Urinary bladder (tissue), 4 donors: Measurements from ENCODE around the gene MDN1. TPM values are rescaled to one million over a fixed set of nuclear protein-coding genes. Genes with fewer than 3 reads are reported as not detected.
A peak's percentile ranks its signal among the peaks of the same experiment; 100 is the strongest.
"Not testable (repeated sequence)": the region's sequence is repeated elsewhere in the genome, so short reads cannot be mapped to it uniquely, and the experiment has no call there.

Source experiments
- DNase-seq: peaks from one replicate; pipeline ENCODE4 v3.0.0-alpha.2; 2015; ENCODE audit errors: extremely low spot score
- H3K27ac ChIP-seq: one replicate; pipeline ENCODE4 v1.5.1; 2013; ENCODE audit warnings: low read depth, mild to moderate bottlenecking, moderate library complexity
- H3K36me3 ChIP-seq: one replicate; pipeline ENCODE4 v1.6.1; 2013; ENCODE audit warnings: mild to moderate bottlenecking, moderate library complexity; ENCODE audit not compliant: insufficient read depth
- H3K4me1 ChIP-seq: one replicate; pipeline ENCODE4 v1.6.1; 2013; ENCODE audit warnings: mild to moderate bottlenecking, moderate library complexity; ENCODE audit not compliant: insufficient read depth
- H3K4me3 ChIP-seq: one replicate; pipeline ENCODE4 v1.5.1; 2013; ENCODE audit warnings: low read depth, low read length
- WGBS: extraction: QIAGEN DNeasy Blood & Tissue Kit; methylation state at CpG from one replicate; pipeline ENCODE4 v1.1.7; 2013; 5-methylcytosine and 5-hydroxymethylcytosine counted together
- polyA plus RNA-seq: library from polyadenylated mRNA; stranded (reverse); fragments of 200-250 nt; gene quantifications from one replicate; pipeline ENCODE4 v1.2.3, GENCODE V29; 2013
- total RNA-seq: library from RNA; depleted of rRNA; stranded (reverse); fragments of >200 nt; gene quantifications from one replicate; pipeline ENCODE4 v1.2.3, GENCODE V29; 2014
- donor health status: healthy with polysubstance abuse.
- donor health status: healthy.

Gene MDN1
- total RNA-seq = 30.6 TPM
- polyA plus RNA-seq = 11.6 TPM

- H3K36me3 ChIP-seq = no peaks in the 10 kb centered on the region
- peaks cover 2% of the 10 kb centered on the region for H3K4me1 ChIP-seq
- peak within 1 kb of the TSS; percentile 53 for H3K27ac ChIP-seq
- peak; percentile 85 for DNase-seq
- peak within 1 kb of the TSS; percentile 62 for H3K4me3 ChIP-seq
- WGBS = under 1% methylated on average over 65 of the region's 65 CpGs
These were observed at the start of gene MDN1 for GRCh38 chr6:89819336-89820130. TSS of gene MDN1 (minus strand) at chr6:89819794. CDS start at chr6:89819607, 187 bp downstream.

GRCh38 chr6:89866024-89866678 lies 46.6 kb upstream of the MDN1 start:
- WGBS = 96% methylated on average over 6 of the region's 6 CpGs
- H3K4me1 ChIP-seq = no peaks in the 10 kb centered on the region
- H3K36me3 ChIP-seq = peaks cover 3% of the 10 kb centered on the region
- DNase-seq = no peak
- H3K27ac ChIP-seq = no peak overlapping the region
- H3K4me3 ChIP-seq = no peak overlapping the region

- Histone ChIP-seq H3K4me1 (no peaks in the 10 kb centered on the region), H3K36me3 (peaks cover 3% of the 10 kb centered on the region)
These were observed 43.1 kb upstream of the MDN1 start for GRCh38 chr6:89862698-89863097.

GRCh38 chr6:89862273-89862672 lies 42.7 kb upstream of the MDN1 start:
- H3K36me3 ChIP-seq = peaks cover 3% of the 10 kb centered on the region
- no peak overlapping the region for H3K27ac ChIP-seq
- no peak overlapping the region for H3K4me3 ChIP-seq
- H3K4me1 ChIP-seq = no peaks in the 10 kb centered on the region
- no peak for DNase-seq
- 97% methylated on average over 5 of the region's 5 CpGs for whole genome bisulfite sequencing

More at GRCh38 chr6:89862698-89863097, 43.1 kb upstream of the MDN1 start:
- Histone ChIP-seq H3K27ac (no peak overlapping the region), H3K4me3 (no peak overlapping the region)
- no peak for DNase-seq
- WGBS = 92% methylated on average over 2 of the region's 2 CpGs

- DNase-seq = no peak
- Histone ChIP-seq H3K27ac (no peak overlapping the region), H3K36me3 (peaks cover 3% of the 10 kb centered on the region), H3K4me1 (no peaks in the 10 kb centered on the region), H3K4me3 (no peak overlapping the region)
- WGBS = 96% methylated on average over 4 of the region's 4 CpGs
These were observed 40.1 kb upstream of the MDN1 start for GRCh38 chr6:89859744-89860143.

GRCh38 chr6:89858041-89858440 lies 38.4 kb upstream of the MDN1 start:
- H3K36me3 ChIP-seq = peaks cover 3% of the 10 kb centered on the region
- no peak overlapping the region for H3K4me3 ChIP-seq
- no peak for DNase-seq
- H3K4me1 ChIP-seq = no peaks in the 10 kb centered on the region
- WGBS = 100% methylated on average over 1 of the region's 1 CpG
- H3K27ac ChIP-seq = no peak overlapping the region

- no peak for DNase-seq
- no peak overlapping the region for H3K27ac ChIP-seq
- no peaks in the 10 kb centered on the region for H3K36me3 ChIP-seq
- no peak overlapping the region for H3K4me3 ChIP-seq
- H3K4me1 ChIP-seq = no peaks in the 10 kb centered on the region
- 96% methylated on average over 1 of the region's 1 CpG for WGBS
These were observed 33.5 kb upstream of the MDN1 start for GRCh38 chr6:89853068-89853467.

GRCh38 chr6:89847513-89847912 lies 27.9 kb upstream of the MDN1 start:
- not testable (repeated sequence) for H3K4me3 ChIP-seq, H3K27ac ChIP-seq, DNase-seq, H3K4me1 ChIP-seq, H3K36me3 ChIP-seq
- WGBS = 96% methylated on average over 5 of the region's 5 CpGs

- no peak for DNase-seq
- Histone ChIP-seq H3K36me3 (no peaks in the 10 kb centered on the region), H3K27ac (no peak overlapping the region), H3K4me1 (no peaks in the 10 kb centered on the region), H3K4me3 (no peak overlapping the region)
- WGBS = 52% methylated on average over 3 of the region's 3 CpGs
These were observed 23.5 kb upstream of the MDN1 start for GRCh38 chr6:89843070-89843469.

GRCh38 chr6:89842228-89842627 lies 22.6 kb upstream of the MDN1 start:
- H3K36me3 ChIP-seq = no peaks in the 10 kb centered on the region
- no peak overlapping the region for H3K27ac ChIP-seq
- no peaks in the 10 kb centered on the region for H3K4me1 ChIP-seq
- no peak for DNase-seq
- WGBS = 90% methylated on average over 2 of the region's 2 CpGs
- no peak overlapping the region for H3K4me3 ChIP-seq

GRCh38 chr6:89840538-89840937 lies 20.9 kb upstream of the MDN1 start:
- DNase-seq = no peak
- H3K4me1 ChIP-seq = no peaks in the 10 kb centered on the region
- no peak overlapping the region for H3K27ac ChIP-seq

GRCh38 chr6:89836639-89837222 lies 17.1 kb upstream of the MDN1 start:
- Histone ChIP-seq H3K4me3 (no peak overlapping the region), H3K4me1 (no peaks in the 10 kb centered on the region), H3K36me3 (no peaks in the 10 kb centered on the region), H3K27ac (no peak overlapping the region)
- DNase-seq = no peak
- WGBS = 97% methylated on average over 8 of the region's 8 CpGs

More at GRCh38 chr6:89840538-89840937, 20.9 kb upstream of the MDN1 start:
- no peaks in the 10 kb centered on the region for H3K36me3 ChIP-seq
- H3K4me3 ChIP-seq = no peak overlapping the region
- WGBS = 44% methylated on average over 3 of the region's 3 CpGs

- WGBS = 88% methylated on average over 12 of the region's 12 CpGs
- DNase-seq = no peak
- H3K4me3 ChIP-seq = no peak overlapping the region
- H3K36me3 ChIP-seq = no peaks in the 10 kb centered on the region
- H3K4me1 ChIP-seq = no peaks in the 10 kb centered on the region
- no peak overlapping the region for H3K27ac ChIP-seq
These were observed 15.5 kb upstream of the MDN1 start for GRCh38 chr6:89834884-89835792.
